GM23338 (cell line): ENCODE measurements around the gene GPR183. TPM values are rescaled to one million over a fixed set of nuclear protein-coding genes. Genes with fewer than 3 reads are reported as not detected.

Source experiments
- ATAC-seq: fragments of 200-7000 bp; cut with Tn5 transposase; 3 replicates; pipeline ENCODE4 v1.9.1; 2020
- DNase-seq: peaks from one replicate; pipeline ENCODE4 v3.0.0-alpha.2; 2015; ENCODE audit warnings: low spot score
- H2AFZ ChIP-seq: fragments of 200-600 bp; sonication (generic); 2 replicates; pipeline ENCODE4 v1.8.0; 2016; ENCODE audit warnings: antibody characterized with exemption, mild to moderate bottlenecking, moderate library complexity
- H3F3A ChIP-seq: fragments of 200-600 bp; sonication (generic); replicated peaks from 2 replicates; pipeline ENCODE4 v1.8.0; 2017; ENCODE audit warnings: antibody characterized with exemption, mixed run types, low read depth
- H3K27ac ChIP-seq: fragments of 200-600 bp; sonication (generic); 2 replicates; pipeline ENCODE4 v1.6.1; 2016; ENCODE audit warnings: low read depth
- H3K27me3 ChIP-seq: fragments of 200-600 bp; sonication (generic); 2 replicates; pipeline ENCODE4 v1.8.0; 2016; ENCODE audit warnings: mild to moderate bottlenecking, mixed run types, moderate library complexity; ENCODE audit not compliant: insufficient read depth
- H3K36me3 ChIP-seq: fragments of 200-600 bp; sonication (generic); 2 replicates; pipeline ENCODE4 v1.8.0; 2016; ENCODE audit warnings: mild to moderate bottlenecking; ENCODE audit not compliant: insufficient read depth
- H3K4me1 ChIP-seq: fragments of 200-600 bp; sonication (generic); 2 replicates; pipeline ENCODE4 v1.8.0; 2016; ENCODE audit warnings: mild to moderate bottlenecking, moderate library complexity; ENCODE audit not compliant: insufficient read depth
- H3K4me2 ChIP-seq: fragments of 200-600 bp; sonication (generic); 2 replicates; pipeline ENCODE4 v1.7.1; 2017; ENCODE audit warnings: mixed run types
- H3K4me3 ChIP-seq: fragments of 200-600 bp; sonication (generic); 2 replicates; pipeline ENCODE4 v1.6.1; 2016; ENCODE audit warnings: mixed run types
- H3K79me2 ChIP-seq: fragments of 200-600 bp; sonication (generic); replicated peaks from 2 replicates; pipeline ENCODE4 v1.8.0; 2017; ENCODE audit warnings: mild to moderate bottlenecking; ENCODE audit not compliant: insufficient read depth
- H3K9me2 ChIP-seq: fragments of 200-600 bp; sonication (generic); 2 replicates; pipeline ENCODE4 v1.8.0; 2017; ENCODE audit not compliant: insufficient read depth
- H4K20me1 ChIP-seq: fragments of 200-600 bp; sonication (generic); replicated peaks from 2 replicates; pipeline ENCODE4 v1.8.0; 2017; ENCODE audit warnings: mild to moderate bottlenecking; ENCODE audit not compliant: insufficient read depth
- H3K27ac Mint-ChIP-seq: 2 replicates; pipeline ENCODE4 v1.8.0; 2020; ENCODE audit warnings: inconsistent platforms, mild to moderate bottlenecking, moderate library complexity, mixed read lengths
- H3K27me3 Mint-ChIP-seq: 3 replicates; pipeline ENCODE4 v1.8.0; 2022; ENCODE audit warnings: low read depth, mild to moderate bottlenecking, moderate library complexity, mixed read lengths, inconsistent platforms; ENCODE audit not compliant: insufficient read depth, poor library complexity
- H3K36me3 Mint-ChIP-seq: 3 replicates; pipeline ENCODE4 v1.8.0; 2021; ENCODE audit warnings: low read depth, mild to moderate bottlenecking, inconsistent platforms, moderate library complexity, mixed read lengths
- H3K4me1 Mint-ChIP-seq: 3 replicates; pipeline ENCODE4 v1.8.0; 2020; ENCODE audit warnings: mild to moderate bottlenecking, inconsistent platforms, mixed read lengths
- H3K4me3 Mint-ChIP-seq: 3 replicates; pipeline ENCODE4 v1.8.0; 2021; ENCODE audit warnings: moderate library complexity, mild to moderate bottlenecking, inconsistent platforms, mixed read lengths
- H3K9me3 Mint-ChIP-seq: 3 replicates; pipeline ENCODE4 v1.8.0; 2020; ENCODE audit warnings: moderate library complexity, mild to moderate bottlenecking, inconsistent platforms, mixed read lengths
- JUNB ChIP-seq: IDR thresholded peaks from one replicate; pipeline ENCODE4 v1.6.1; 2016; ENCODE audit warnings: antibody characterized with exemption; ENCODE audit not compliant: unreplicated experiment
- NANOG ChIP-seq: IDR thresholded peaks from 2 replicates; pipeline ENCODE4 v1.6.1; 2016; ENCODE audit warnings: antibody characterized with exemption, borderline replicate concordance
- STAT1 ChIP-seq: IDR thresholded peaks from one replicate; pipeline ENCODE4 v1.6.1; 2016; ENCODE audit warnings: antibody characterized with exemption; ENCODE audit not compliant: unreplicated experiment
- ZNF114 ChIP-seq: fragments of 250-450 bp; sonication (Bioruptor Pico); IDR thresholded peaks from 2 replicates; pipeline ENCODE4 v1.5.0; 2020; ENCODE audit warnings: mild to moderate bottlenecking, moderate library complexity
- ZNF331 ChIP-seq: fragments of 250-450 bp; sonication (Bioruptor Pico); IDR thresholded peaks from 2 replicates; pipeline ENCODE4 v1.5.0; 2020; ENCODE audit warnings: low read depth, mild to moderate bottlenecking, moderate library complexity
- polyA plus RNA-seq: library from polyadenylated mRNA; unstranded; fragments of >200 nt; fragmentation: Nextera tagmentation; extraction: Ambion mirVana; gene quantifications from 2 replicates; pipeline ENCODE4 v1.2.1, GENCODE V29; 2016
- total RNA-seq: library from RNA; depleted of rRNA; stranded (reverse); fragments of >200 nt; shearing (Covaris generic); gene quantifications from 2 replicates; pipeline ENCODE4 v1.2.3, GENCODE V29; 2014
- TF ChIP-seq, protein P1 (sequence below): IDR thresholded peaks from one replicate; pipeline ENCODE4 v1.6.1; 2018; ENCODE audit warnings: antibody characterized with exemption; ENCODE audit not compliant: unreplicated experiment
- TF ChIP-seq, protein P2 (sequence below): fragments of 250-450 bp; sonication (Bioruptor Pico); IDR thresholded peaks from 2 replicates; pipeline ENCODE4 v1.5.0; 2020; ENCODE audit warnings: mild to moderate bottlenecking, moderate library complexity

GPR183 gene
- total and polyA plus RNA-seq, 2 experiments from 2014 or later = 0.78 TPM; not detected in 1

DNA sequence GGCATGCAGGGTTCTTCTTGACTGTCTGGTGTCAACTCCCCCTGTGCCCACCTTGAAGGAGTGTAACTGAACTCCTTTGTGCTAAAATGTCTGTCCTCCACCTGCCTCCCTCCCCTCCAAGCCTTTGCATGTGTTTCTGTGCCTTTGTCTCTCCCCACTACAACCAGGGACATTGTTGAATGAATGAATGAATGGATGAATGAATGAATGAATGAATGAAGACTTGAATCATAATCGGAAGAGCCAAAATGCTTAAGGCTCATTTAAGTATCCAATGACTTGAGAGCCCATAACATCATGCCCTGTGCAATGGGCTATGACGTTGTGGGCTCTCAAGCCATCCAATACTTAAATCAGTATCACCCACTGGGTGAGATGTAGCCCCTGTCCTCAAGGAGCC, 9.0 kb upstream of the GPR183 start (continued):
- TF ChIP-seq, protein P1, sequence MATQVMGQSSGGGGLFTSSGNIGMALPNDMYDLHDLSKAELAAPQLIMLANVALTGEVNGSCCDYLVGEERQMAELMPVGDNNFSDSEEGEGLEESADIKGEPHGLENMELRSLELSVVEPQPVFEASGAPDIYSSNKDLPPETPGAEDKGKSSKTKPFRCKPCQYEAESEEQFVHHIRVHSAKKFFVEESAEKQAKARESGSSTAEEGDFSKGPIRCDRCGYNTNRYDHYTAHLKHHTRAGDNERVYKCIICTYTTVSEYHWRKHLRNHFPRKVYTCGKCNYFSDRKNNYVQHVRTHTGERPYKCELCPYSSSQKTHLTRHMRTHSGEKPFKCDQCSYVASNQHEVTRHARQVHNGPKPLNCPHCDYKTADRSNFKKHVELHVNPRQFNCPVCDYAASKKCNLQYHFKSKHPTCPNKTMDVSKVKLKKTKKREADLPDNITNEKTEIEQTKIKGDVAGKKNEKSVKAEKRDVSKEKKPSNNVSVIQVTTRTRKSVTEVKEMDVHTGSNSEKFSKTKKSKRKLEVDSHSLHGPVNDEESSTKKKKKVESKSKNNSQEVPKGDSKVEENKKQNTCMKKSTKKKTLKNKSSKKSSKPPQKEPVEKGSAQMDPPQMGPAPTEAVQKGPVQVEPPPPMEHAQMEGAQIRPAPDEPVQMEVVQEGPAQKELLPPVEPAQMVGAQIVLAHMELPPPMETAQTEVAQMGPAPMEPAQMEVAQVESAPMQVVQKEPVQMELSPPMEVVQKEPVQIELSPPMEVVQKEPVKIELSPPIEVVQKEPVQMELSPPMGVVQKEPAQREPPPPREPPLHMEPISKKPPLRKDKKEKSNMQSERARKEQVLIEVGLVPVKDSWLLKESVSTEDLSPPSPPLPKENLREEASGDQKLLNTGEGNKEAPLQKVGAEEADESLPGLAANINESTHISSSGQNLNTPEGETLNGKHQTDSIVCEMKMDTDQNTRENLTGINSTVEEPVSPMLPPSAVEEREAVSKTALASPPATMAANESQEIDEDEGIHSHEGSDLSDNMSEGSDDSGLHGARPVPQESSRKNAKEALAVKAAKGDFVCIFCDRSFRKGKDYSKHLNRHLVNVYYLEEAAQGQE = no peak
- no peak for TF ChIP-seq JUNB

DNA sequence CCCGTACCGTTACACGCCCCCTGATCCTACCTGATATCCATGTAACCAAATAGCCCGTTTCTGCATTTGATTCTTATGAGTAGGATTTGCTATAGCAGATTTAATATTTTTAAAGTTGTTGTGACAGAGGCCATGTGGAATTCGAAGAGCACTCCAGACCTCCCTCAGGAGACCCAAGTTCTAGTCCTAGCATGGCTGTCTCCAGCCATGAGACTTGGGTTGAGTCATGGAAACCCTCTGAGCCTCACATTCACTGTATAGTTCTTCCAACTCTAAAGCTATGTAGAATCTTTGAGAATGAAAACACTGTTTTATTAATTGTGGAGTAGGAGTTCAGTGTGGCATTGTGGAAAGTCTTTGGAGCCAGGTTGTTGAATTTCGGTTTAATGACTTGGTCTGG, 8.0 kb upstream of the GPR183 start:
- 0 out of 2 replicates have a peak, but pooled peaks cover 3% of the 10 kb centered on the region for H3K36me3 ChIP-seq
- peaks cover 36% of the 10 kb centered on the region for H3K4me1 Mint-ChIP-seq
- DNase-seq (no peak), ATAC-seq (no peak)
- no peaks in the 10 kb centered on the region for H3F3A ChIP-seq
- no peak overlapping the region for H3K4me2 ChIP-seq
- peaks cover 9% of the 10 kb centered on the region for H3K4me1 ChIP-seq
- no peak overlapping the region for H3K4me3 Mint-ChIP-seq
- H3K9me2 ChIP-seq = no peaks in the 10 kb centered on the region
- no peak for TF ChIP-seq ZNF331 (CRISPR knock-in tag)
- no peak for TF ChIP-seq STAT1
- no peak for TF ChIP-seq NANOG
- TF ChIP-seq ZNF114 = no peak
- TF ChIP-seq, protein P2, sequence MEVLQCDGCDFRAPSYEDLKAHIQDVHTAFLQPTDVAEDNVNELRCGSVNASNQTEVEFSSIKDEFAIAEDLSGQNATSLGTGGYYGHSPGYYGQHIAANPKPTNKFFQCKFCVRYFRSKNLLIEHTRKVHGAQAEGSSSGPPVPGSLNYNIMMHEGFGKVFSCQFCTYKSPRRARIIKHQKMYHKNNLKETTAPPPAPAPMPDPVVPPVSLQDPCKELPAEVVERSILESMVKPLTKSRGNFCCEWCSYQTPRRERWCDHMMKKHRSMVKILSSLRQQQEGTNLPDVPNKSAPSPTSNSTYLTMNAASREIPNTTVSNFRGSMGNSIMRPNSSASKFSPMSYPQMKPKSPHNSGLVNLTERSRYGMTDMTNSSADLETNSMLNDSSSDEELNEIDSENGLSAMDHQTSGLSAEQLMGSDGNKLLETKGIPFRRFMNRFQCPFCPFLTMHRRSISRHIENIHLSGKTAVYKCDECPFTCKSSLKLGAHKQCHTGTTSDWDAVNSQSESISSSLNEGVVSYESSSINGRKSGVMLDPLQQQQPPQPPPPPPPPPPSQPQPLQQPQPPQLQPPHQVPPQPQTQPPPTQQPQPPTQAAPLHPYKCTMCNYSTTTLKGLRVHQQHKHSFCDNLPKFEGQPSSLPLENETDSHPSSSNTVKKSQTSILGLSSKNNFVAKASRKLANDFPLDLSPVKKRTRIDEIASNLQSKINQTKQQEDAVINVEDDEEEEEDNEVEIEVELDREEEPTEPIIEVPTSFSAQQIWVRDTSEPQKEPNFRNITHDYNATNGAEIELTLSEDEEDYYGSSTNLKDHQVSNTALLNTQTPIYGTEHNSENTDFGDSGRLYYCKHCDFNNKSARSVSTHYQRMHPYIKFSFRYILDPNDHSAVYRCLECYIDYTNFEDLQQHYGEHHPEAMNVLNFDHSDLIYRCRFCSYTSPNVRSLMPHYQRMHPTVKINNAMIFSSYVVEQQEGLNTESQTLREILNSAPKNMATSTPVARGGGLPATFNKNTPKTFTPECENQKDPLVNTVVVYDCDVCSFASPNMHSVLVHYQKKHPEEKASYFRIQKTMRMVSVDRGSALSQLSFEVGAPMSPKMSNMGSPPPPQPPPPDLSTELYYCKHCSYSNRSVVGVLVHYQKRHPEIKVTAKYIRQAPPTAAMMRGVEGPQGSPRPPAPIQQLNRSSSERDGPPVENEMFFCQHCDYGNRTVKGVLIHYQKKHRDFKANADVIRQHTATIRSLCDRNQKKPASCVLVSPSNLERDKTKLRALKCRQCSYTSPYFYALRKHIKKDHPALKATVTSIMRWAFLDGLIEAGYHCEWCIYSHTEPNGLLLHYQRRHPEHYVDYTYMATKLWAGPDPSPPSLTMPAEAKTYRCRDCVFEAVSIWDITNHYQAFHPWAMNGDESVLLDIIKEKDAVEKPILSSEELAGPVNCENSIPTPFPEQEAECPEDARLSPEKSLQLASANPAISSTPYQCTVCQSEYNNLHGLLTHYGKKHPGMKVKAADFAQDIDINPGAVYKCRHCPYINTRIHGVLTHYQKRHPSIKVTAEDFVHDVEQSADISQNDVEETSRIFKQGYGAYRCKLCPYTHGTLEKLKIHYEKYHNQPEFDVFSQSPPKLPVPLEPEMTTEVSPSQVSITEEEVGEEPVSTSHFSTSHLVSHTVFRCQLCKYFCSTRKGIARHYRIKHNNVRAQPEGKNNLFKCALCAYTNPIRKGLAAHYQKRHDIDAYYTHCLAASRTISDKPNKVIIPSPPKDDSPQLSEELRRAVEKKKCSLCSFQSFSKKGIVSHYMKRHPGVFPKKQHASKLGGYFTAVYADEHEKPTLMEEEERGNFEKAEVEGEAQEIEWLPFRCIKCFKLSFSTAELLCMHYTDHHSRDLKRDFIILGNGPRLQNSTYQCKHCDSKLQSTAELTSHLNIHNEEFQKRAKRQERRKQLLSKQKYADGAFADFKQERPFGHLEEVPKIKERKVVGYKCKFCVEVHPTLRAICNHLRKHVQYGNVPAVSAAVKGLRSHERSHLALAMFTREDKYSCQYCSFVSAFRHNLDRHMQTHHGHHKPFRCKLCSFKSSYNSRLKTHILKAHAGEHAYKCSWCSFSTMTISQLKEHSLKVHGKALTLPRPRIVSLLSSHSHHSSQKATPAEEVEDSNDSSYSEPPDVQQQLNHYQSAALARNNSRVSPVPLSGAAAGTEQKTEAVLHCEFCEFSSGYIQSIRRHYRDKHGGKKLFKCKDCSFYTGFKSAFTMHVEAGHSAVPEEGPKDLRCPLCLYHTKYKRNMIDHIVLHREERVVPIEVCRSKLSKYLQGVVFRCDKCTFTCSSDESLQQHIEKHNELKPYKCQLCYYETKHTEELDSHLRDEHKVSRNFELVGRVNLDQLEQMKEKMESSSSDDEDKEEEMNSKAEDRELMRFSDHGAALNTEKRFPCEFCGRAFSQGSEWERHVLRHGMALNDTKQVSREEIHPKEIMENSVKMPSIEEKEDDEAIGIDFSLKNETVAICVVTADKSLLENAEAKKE = no peak
- peaks cover 3% of the 10 kb centered on the region; the same call in 1 of the 2 replicates for H4K20me1 ChIP-seq
- H3K9me3 Mint-ChIP-seq = no peaks in the 10 kb centered on the region
- no peaks in the 10 kb centered on the region for H3K27me3 ChIP-seq
- no peaks in the 10 kb centered on the region for H3K79me2 ChIP-seq
- H3K27ac ChIP-seq = no peak overlapping the region
- H2AFZ ChIP-seq = no peak overlapping the region
- H3K4me3 ChIP-seq = no peak overlapping the region
- H3K27me3 Mint-ChIP-seq = peaks cover 2% of the 10 kb centered on the region
- H3K27ac Mint-ChIP-seq = no peak overlapping the region
- H3K36me3 Mint-ChIP-seq = peaks cover 12% of the 10 kb centered on the region; the same call in 2 of the 3 replicates
